Motor neuron (in vitro differentiated cells): ENCODE measurements around the gene PSMD11. TPM values are rescaled to one million over a fixed set of nuclear protein-coding genes. Genes with fewer than 3 reads are reported as not detected.

Source experiments
- ATAC-seq, 8 experiments: fragments of 200-7000 bp; cut with Tn5 transposase; replicated peaks in 6 of 8; 2 replicates each; pipeline ENCODE4 v1.8.0; 2021; ENCODE audit warnings: mild to moderate bottlenecking in 8 of 8, moderate library complexity in 8 of 8
- H3K27ac ChIP-seq, 2 donors: fragments of 250-450 bp; sonication (Bioruptor Pico); 2 replicates each; pipeline ENCODE4 v1.9.0; 2021; ENCODE audit warnings: antibody characterized with exemption in 2 of 2, mild to moderate bottlenecking in 2 of 2, moderate library complexity in 1 of 2
- H3K4me1 ChIP-seq, 2 donors: fragments of 250-450 bp; sonication (Bioruptor Pico); replicated peaks in 1 of 2; 2 replicates each; pipeline ENCODE4 v1.6.1; 2021; ENCODE audit warnings: antibody characterized with exemption in 2 of 2, mild to moderate bottlenecking in 2 of 2, moderate library complexity in 1 of 2
- H3K4me3 ChIP-seq, 5 donors: fragments of 250-450 bp; sonication (Bioruptor Pico); 2 replicates each; pipeline ENCODE4 v1.9.0; 2021; ENCODE audit warnings: antibody characterized with exemption in 5 of 5, mild to moderate bottlenecking in 5 of 5, moderate library complexity in 4 of 5
- WGBS, 10 experiments: fragments of 450-650 bp; shearing (Covaris generic); methylation state at CpG; one replicate each; pipeline ENCODE4 v1.0.0; 2022; 5-methylcytosine and 5-hydroxymethylcytosine counted together
- in situ Hi-C, 9 experiments: fragments of 400-800 bp; cut with MboI; loops; one replicate each; pipeline ENCODE4 v1.15.0; 2021; ENCODE audit warnings: low sequenced_read_pairs in 9 of 9, low pct_unique_long_range_greater_than_20kb in 2 of 9; ENCODE audit not compliant: unreplicated experiment in 9 of 9
- total RNA-seq, 8 experiments: library from RNA; unstranded; fragments of 300-600 nt; gene quantifications; 2 replicates each; pipeline versions ENCODE4 v1.2.3 to v1.2.4, GENCODE V29; 2022

PSMD11 gene
- total RNA-seq, 8 experiments from 2014 or later, result 28.6 to 96.2 (median 59.2) TPM

DNA sequence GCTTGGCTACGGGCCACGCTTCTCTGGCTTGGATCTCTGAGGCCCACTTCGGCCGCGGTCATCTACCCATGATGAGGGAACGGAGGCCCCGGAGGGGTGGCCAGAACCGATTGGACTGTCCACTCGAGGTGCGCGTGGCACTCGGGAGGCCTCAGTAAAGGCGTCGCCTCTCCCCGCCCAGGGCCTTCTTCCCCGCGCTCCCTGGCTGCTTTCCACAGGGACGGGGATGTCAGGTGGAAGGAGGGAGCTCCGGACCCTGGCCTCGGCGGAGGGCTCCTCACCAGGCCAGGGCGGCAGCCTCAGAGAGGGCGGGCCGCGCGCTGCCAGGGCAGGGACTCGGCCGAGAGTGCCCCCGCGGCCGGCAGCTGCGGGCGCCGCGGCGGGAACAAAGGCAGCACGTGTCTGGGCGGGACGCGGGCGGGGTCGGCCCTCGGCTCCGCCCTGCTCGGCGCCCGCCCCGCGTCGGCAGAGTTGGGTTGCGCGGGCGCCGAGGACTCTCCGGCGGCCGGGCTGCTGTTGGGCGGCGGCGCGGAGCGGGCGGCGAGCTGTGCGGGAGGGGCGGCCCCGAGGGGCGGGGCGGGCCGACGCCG, 41.9 kb downstream of the PSMD11 start:
- peaks cover 49 to 51% of the 10 kb centered on the region in 2 donors for H3K4me1 ChIP-seq
- in situ Hi-C loops, result loop anchor here in 3 of 9 experiments (10.0 to 25.0 kb wide), 3 partner anchors 126 to 276 kb away; no protein-coding TSS in a partner anchor
- H3K4me3 ChIP-seq, result peak overlapping the region; percentile 62 to 99 (median 75)
- peak; percentile 74 to 88 (median 77) for ATAC-seq
- peak overlapping the region; percentile 86 to 98 for H3K27ac ChIP-seq
- WGBS, 10 experiments, result 0 to 85% (median 68%) methylated on average over 3 to 5 of the region's 72 CpGs; no CpG with 5 or more reads in 5 of the 10 experiments

GRCh38 chr17:32486701-32487472, 42.6 kb downstream of the PSMD11 start, which contains the start of gene CDK5R1:
Gene CDK5R1 (plus strand): TSS chr17:32486993. CDS start chr17:32487621, 628 bp downstream.
- ATAC-seq, result peak; percentile 52 to 81 (median 64)
- in situ Hi-C loops, result loop anchor here in 3 of 9 experiments (10.0 to 25.0 kb wide), 3 partner anchors 125 to 275 kb away; no protein-coding TSS in a partner anchor
- peaks cover 52 to 55% of the 10 kb centered on the region in 2 donors for H3K4me1 ChIP-seq
- no CpG with 5 or more reads among the region's 135 CpGs for WGBS, 10 experiments
- H3K4me3 ChIP-seq, result peak within 1 kb of the TSS; percentile 62 to 99 (median 75)
- H3K27ac ChIP-seq, result peak within 1 kb of the TSS; percentile 86 to 98

DNA sequence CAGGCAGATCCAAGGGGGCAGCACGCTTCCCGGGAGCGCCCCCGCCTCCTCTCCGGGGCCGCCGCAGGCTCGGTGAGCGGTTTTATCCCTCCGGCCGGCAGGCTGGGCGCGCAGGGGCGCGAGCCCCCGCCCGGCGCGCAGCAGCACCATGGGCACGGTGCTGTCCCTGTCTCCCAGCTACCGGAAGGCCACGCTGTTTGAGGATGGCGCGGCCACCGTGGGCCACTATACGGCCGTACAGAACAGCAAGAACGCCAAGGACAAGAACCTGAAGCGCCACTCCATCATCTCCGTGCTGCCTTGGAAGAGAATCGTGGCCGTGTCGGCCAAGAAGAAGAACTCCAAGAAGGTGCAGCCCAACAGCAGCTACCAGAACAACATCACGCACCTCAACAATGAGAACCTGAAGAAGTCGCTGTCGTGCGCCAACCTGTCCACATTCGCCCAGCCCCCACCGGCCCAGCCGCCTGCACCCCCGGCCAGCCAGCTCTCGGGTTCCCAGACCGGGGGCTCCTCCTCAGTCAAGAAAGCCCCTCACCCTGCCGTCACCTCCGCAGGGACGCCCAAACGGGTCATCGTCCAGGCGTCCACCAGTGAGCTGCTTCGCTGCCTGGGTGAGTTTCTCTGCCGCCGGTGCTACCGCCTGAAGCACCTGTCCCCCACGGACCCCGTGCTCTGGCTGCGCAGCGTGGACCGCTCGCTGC, 43.3 kb downstream of the PSMD11 start:
- in situ Hi-C loops, result loop anchor here in 3 of 9 experiments (10.0 to 25.0 kb wide), 3 partner anchors 125 to 275 kb away; no protein-coding TSS in a partner anchor
- 0 to 100% (median 20%) methylated on average over 1 to 10 of the region's 59 CpGs; no CpG with 5 or more reads in 5 of the 10 experiments for WGBS, 10 experiments
- Histone ChIP-seq H3K4me3 (peak overlapping the region; percentile 62 to 99 (median 75)), H3K27ac (peak overlapping the region; percentile 86 to 98), H3K4me1 (peaks cover 52 to 55% of the 10 kb centered on the region in 2 donors)
- peak in 7 of 8 experiments; percentile 1 to 20 (median 10) for ATAC-seq

DNA sequence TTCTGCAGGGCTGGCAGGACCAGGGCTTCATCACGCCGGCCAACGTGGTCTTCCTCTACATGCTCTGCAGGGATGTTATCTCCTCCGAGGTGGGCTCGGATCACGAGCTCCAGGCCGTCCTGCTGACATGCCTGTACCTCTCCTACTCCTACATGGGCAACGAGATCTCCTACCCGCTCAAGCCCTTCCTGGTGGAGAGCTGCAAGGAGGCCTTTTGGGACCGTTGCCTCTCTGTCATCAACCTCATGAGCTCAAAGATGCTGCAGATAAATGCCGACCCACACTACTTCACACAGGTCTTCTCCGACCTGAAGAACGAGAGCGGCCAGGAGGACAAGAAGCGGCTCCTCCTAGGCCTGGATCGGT, 43.9 kb downstream of the PSMD11 start:
- WGBS, 10 experiments, result 40 to 100% (median 80%) methylated on average over 1 to 7 of the region's 16 CpGs; no CpG with 5 or more reads in 3 of the 10 experiments
- peak overlapping the region; percentile 86 to 98 for H3K27ac ChIP-seq
- in situ Hi-C loops, result loop anchor here in 3 of 9 experiments (10.0 to 25.0 kb wide), 3 partner anchors 124 to 274 kb away; no protein-coding TSS in a partner anchor
- H3K4me1 ChIP-seq, result peaks cover 52 to 55% of the 10 kb centered on the region in 2 donors
- ATAC-seq, result no peak
- peak overlapping the region; percentile 62 to 99 (median 75) for H3K4me3 ChIP-seq

DNA sequence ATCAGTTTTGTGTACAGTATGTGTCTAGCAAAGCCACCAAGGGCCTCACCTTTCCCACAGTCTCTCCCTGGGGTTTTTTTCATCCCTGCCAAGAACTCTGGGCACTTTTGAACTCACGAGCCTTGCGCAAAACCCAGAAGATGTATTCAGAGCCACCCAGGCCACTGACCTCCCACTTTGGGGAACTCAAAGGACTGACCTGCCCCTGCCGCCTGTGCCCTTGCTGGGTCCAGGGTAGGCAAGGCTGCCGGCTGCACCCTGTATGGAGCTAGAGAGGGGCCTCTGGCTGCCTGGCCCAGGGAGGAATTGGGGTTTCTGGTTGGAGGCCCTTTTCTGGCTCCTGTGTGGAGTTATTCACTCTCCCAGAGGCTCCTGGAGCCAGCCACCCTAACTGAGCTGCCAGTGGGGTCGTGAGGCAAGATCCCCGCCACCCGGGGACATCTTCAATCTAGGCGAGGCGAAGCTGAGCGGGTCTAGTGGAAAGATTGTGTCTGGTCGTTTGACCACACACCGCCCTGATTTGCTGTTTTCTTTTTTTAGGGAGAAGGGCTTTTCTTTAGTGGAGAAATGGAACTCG, 44.4 kb downstream of the PSMD11 start:
- Histone ChIP-seq H3K27ac (peak overlapping the region; percentile 33 to 98), H3K4me1 (peaks cover 50% of the 10 kb centered on the region in 2 donors), H3K4me3 (peak overlapping the region; percentile 62 to 99 (median 75))
- WGBS, 10 experiments, result 80 to 100% (median 90%) methylated on average over 1 to 6 of the region's 13 CpGs; no CpG with 5 or more reads in 3 of the 10 experiments
- no peak for ATAC-seq
- in situ Hi-C loops, result loop anchor here in 3 of 9 experiments (10.0 to 25.0 kb wide), 3 partner anchors 124 to 274 kb away; no protein-coding TSS in a partner anchor

DNA sequence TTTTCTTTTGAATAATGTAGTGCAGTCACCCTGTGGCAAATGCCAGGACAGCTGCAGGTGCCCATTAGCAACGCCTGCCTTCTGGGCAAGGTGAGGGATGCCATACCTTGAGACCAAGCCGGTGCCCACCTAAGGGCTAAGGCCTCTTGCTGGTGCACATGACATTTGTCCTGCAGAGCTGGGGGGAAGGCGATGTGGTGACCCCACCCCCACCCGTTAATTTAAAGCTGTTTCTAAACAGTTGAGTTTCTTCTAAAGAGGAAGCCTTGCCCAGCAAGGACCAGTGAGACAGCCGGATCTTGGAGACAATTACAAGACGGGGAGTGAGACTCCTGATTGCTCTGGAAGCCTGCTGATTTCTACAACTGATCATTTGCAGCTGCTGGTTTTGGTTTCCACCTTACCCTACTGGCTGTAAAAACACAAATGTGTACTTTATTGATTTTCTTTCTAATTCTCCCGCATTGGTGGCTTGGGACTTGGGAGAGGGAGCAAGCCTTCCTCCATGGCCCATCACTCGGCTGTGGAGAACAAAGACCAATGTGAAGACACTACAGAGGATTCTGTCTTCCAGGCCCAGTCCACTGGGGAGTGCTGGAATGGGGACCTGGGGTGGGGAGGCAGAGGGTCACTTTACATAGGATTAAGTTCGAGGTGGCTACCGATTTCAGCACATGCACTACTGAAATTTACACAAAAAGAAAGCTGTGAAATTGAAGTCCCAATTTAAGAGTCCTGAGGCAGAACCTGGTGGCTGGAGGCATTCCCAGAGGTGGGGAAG, 45.2 kb downstream of the PSMD11 start:
- ATAC-seq, result no peak
- peaks cover 42% of the 10 kb centered on the region in 2 donors for H3K4me1 ChIP-seq
- WGBS, 10 experiments, result 60 to 95% (median 80%) methylated on average over 1 to 5 of the region's 10 CpGs; no CpG with 5 or more reads in 3 of the 10 experiments
- peak overlapping the region in 1 of 2 donors; percentile 32 for H3K27ac ChIP-seq
- in situ Hi-C loops, result loop anchor here in 3 of 9 experiments (10.0 to 25.0 kb wide), 3 partner anchors 123 to 273 kb away; no protein-coding TSS in a partner anchor
- H3K4me3 ChIP-seq, result peak overlapping the region; percentile 62 to 99 (median 75)

- WGBS, 10 experiments, result 60 to 96% (median 74%) methylated on average over 2 to 10 of the region's 16 CpGs; no CpG with 5 or more reads in 5 of the 10 experiments
- H3K4me3 ChIP-seq, result peak overlapping the region; percentile 62 to 99 (median 75)
- ATAC-seq, result no peak
- in situ Hi-C loops, result loop anchor here in 3 of 9 experiments (25.0 kb wide), 2 partner anchors 122 to 272 kb away; no protein-coding TSS in a partner anchor
- H3K4me1 ChIP-seq, result peaks cover 40 to 42% of the 10 kb centered on the region in 2 donors
- H3K27ac ChIP-seq, result peak overlapping the region in 1 of 2 donors; percentile 32
Measured at GRCh38 chr17:32490101-32490482, 45.8 kb downstream of the PSMD11 start.

GRCh38 chr17:32491371-32492263, 47.3 kb downstream of the PSMD11 start:
- H3K27ac ChIP-seq, result no peak overlapping the region
- no peak overlapping the region for H3K4me3 ChIP-seq
- in situ Hi-C loops, result loop anchor here in 3 of 9 experiments (25.0 kb wide), 2 partner anchors 121 to 271 kb away; no protein-coding TSS in a partner anchor
- peaks cover 32 to 45% of the 10 kb centered on the region in 2 donors for H3K4me1 ChIP-seq
- WGBS, 10 experiments, result 67 to 100% (median 91%) methylated on average over 1 to 11 of the region's 21 CpGs; no CpG with 5 or more reads in 3 of the 10 experiments
- no peak for ATAC-seq

- in situ Hi-C loops, result loop anchor here in 3 of 9 experiments (25.0 kb wide), 2 partner anchors 120 to 270 kb away; no protein-coding TSS in a partner anchor
- H3K4me1 ChIP-seq, result peaks cover 32 to 45% of the 10 kb centered on the region in 2 donors
- no peak overlapping the region for H3K27ac ChIP-seq
- 63 to 100% (median 83%) methylated on average over 1 to 4 of the region's 4 CpGs; no CpG with 5 or more reads in 2 of the 10 experiments for WGBS, 10 experiments
- no peak for ATAC-seq
- H3K4me3 ChIP-seq, result no peak overlapping the region
Measured at GRCh38 chr17:32492264-32492589, 47.9 kb downstream of the PSMD11 start.

DNA sequence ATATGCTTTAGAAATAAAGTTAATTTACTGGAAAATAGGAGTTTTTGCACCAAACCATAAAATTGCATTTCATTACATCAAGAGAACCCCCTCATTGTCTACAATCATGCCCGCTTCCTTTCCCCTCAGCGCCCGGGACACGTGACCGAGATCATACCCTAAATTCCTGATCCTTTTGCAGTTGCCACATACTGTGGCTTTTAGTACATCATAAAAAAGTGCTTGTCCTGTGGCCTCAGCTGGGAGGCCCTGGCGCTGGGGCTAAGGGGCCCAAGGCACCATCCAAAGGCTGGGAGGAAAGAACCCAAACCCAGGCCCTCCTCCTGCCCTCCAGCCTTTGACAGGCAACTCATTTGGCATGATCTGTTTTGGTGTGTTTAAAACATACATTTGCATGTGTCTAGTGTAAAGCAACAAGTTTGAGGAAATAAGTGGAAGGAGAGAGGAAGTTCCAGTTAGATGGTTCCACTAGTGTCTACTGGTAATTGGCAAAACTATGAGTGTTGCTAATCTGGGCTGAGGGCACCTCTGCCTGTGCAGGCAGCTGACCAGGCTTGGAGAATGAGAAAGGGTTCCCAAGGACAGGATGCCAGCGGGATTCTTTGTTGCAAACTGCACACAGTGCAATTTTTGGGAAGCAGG, 48.5 kb downstream of the PSMD11 start:
- H3K4me3 ChIP-seq, result no peak overlapping the region
- no peak overlapping the region for H3K27ac ChIP-seq
- in situ Hi-C loops, result loop anchor here in 3 of 9 experiments (25.0 kb wide), 2 partner anchors 120 to 270 kb away; no protein-coding TSS in a partner anchor
- ATAC-seq, result no peak
- WGBS, 10 experiments, result 85 to 100% (median 93%) methylated on average over 2 to 7 of the region's 7 CpGs; no CpG with 5 or more reads in 3 of the 10 experiments
- H3K4me1 ChIP-seq, result peaks cover 32 to 45% of the 10 kb centered on the region in 2 donors
